ENCODE data around the gene ATL1.
A peak's percentile ranks its signal among the peaks of the same experiment; 100 is the strongest.

Gene ATL1

GRCh38 chr14:50677527-50678063 lies 117.7 kb downstream of the ATL1 start:
- peak; percentile 85 for DNase-seq (ENCODE audit: low read depth)
- TF ChIP-seq, protein P1, sequence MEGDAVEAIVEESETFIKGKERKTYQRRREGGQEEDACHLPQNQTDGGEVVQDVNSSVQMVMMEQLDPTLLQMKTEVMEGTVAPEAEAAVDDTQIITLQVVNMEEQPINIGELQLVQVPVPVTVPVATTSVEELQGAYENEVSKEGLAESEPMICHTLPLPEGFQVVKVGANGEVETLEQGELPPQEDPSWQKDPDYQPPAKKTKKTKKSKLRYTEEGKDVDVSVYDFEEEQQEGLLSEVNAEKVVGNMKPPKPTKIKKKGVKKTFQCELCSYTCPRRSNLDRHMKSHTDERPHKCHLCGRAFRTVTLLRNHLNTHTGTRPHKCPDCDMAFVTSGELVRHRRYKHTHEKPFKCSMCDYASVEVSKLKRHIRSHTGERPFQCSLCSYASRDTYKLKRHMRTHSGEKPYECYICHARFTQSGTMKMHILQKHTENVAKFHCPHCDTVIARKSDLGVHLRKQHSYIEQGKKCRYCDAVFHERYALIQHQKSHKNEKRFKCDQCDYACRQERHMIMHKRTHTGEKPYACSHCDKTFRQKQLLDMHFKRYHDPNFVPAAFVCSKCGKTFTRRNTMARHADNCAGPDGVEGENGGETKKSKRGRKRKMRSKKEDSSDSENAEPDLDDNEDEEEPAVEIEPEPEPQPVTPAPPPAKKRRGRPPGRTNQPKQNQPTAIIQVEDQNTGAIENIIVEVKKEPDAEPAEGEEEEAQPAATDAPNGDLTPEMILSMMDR (IDR thresholded peaks at IDR 0.05; ENCODE audit: insufficient read depth, low read depth, low read length, missing control alignments), result no peak
- peak overlapping the region; percentile 4 for H3K4me3 ChIP-seq (ENCODE audit: low read length)

- no peak overlapping the region for H3K4me3 ChIP-seq (ENCODE audit: low read length)
- no peak for DNase-seq (ENCODE audit: low read depth)
- TF ChIP-seq, protein P1 (IDR thresholded peaks at IDR 0.05; ENCODE audit: insufficient read depth, low read depth, low read length, missing control alignments), result no peak
Measured at GRCh38 chr14:50678163-50678562, 118.2 kb downstream of the ATL1 start.

DNA sequence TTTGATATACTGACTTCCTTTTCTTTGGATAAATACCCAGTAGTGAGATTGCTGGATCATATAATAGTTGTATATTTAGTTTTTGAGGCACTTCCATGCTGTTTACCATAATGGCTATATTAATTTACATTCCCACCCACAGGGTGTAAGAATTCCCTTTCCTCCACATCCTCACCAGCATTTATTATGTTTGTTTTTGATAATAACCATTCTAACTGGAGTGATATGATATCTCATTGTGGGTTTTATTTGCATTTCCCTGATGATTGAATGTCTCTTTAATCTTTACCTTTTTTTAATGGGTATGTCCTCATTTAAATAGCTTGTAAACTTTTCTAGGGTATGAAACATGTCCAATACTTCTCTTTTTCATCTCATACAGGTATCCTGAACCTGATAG lies 119.7 kb downstream of the ATL1 start:
- TF ChIP-seq, protein P1 (IDR thresholded peaks at IDR 0.05; ENCODE audit: insufficient read depth, low read depth, low read length, missing control alignments), result no peak
- no peak for DNase-seq (ENCODE audit: low read depth)
- H3K4me3 ChIP-seq (ENCODE audit: low read length), result no peak overlapping the region

Measured in epithelial cell of esophagus (primary cell).